LoVo (cell line): ENCODE measurements around the gene MRC2.

Source experiments
- DNase-seq: peaks from one replicate; pipeline ENCODE4 v3.0.0-alpha.2; 2016; ENCODE audit warnings: low spot score

The MRC2 gene

DNA sequence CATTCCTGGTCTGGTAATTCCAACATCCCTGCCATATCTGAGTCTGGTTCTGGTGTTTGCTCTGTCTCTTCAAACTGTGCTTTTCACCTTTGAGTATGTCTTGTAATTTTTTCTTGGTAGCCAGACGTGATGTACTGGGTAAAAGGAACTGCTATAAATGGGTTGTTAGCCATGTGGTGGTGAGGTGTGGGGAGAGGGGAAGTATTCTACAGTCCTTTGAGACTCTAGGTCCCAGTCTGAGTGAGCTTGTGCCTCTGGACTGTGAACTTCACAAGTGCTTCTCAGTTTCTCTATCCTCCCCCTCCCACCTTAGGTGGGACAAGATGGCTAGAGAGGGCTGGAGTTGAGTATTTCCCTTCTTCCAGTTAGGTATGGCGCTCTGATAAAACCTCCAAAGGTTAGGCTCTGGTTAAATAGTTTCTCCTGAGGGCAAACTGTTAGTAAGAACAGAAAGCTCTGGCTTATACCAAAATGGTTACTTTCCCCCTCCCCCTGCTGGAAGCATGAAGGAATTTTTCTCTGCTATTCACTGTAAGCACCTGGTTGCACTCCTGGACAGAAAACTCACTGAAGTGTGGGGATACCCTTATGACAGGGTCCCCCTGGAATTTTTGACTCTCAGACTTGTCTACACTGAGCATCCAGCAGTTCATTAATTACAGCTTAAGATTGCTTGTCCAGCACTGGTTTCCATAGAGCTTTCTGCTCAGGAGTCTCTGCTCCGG is 92.8 kb downstream of the MRC2 start:
- no peak for DNase-seq

DNA sequence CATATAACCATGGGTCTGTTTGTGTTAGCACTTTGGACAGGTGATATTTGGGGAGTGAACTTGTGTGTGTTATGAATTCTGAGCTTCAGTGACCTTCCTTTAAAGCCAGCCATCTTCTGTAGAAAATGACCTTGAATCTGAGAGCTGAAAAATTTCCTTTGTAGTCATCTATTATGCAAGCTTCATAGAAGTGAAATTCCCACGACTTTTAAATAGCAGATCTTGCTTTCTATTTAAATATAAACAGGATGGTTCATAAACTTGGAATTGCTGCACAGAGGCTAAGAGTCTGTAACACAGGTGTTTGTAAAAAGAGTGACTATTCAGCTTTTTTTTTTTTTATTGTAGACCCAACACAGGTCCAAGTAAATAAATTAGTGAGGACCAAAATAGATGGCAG is 95.2 kb downstream of the MRC2 start:
- no peak for DNase-seq

DNA sequence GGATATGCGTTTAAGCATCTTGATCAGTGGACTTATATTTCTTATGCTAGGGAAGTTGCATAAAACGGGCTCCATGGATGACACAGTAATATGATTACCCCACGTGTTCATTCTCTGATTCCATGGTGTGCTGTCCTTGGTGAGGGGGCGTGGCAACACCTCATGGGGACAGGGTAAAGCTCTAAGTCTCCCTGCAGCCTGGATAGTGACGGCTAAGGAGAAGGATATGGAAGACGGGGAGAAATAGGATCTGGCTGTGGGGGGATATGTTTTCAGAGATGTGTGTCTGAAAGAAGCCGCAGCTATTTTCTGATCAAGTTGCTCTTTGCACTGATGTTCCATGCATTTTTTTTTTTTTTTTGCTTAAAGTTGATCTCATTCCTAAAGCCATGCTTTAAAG is 96.4 kb downstream of the MRC2 start:
- DNase-seq: no peak

DNA sequence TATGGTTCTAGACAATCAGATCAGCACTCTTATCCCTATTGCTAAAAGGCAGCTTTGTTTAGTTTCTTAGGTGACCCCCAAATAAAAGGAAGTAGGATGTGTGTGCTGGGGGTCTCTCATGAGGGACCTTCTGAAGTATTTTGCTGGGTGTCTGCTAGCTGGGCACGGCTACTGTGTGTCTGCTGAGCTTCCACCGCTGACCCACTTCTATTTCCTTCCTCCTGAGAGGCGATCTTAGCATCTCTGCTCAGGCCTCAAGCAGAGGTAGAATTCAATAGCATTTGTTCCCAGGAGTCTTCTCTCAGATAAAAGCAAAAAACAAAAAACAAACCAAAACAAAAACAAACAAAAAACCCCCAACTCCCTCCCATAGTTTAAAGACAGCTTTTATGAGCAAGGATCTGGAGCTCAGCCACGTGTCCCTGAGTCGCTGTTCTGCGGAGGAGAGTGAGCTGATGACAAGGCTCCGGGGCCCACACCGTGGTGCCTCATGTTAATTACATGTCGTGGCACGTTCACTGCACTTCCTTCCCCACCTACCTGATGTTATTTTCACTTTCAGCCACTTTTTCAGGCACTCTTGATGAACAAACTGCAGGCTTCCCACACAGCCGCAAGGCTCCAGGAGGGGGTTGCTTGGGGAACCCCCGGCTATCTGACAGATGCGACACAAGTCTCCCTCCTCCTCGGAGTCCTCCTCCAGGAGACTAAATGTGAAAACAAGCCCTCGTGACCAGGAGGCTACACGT is 97.1 kb downstream of the MRC2 start:
- DNase-seq: no peak

DNA sequence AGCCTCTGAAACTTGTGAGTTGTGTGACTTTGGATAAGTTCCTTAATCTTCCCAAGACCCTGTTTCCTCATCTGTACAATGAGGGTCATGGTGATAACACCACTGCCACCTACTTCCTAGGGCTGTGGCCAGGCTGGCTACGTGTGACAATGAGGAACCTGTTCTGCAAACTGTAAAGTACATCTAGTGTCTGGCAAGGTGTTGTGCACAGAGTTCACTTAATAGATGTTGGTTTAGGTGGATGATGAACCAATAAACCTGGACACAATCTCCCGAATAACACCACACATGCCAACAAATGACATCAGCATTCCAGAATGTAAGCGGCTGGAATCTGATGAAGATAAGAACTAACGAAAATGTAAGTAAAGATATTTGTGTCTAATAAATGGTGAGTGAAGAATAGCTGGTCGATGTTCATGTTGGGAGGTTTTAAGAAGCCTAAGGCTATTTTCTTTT is 98.3 kb downstream of the MRC2 start:
- DNase-seq: peak; percentile 40

DNA sequence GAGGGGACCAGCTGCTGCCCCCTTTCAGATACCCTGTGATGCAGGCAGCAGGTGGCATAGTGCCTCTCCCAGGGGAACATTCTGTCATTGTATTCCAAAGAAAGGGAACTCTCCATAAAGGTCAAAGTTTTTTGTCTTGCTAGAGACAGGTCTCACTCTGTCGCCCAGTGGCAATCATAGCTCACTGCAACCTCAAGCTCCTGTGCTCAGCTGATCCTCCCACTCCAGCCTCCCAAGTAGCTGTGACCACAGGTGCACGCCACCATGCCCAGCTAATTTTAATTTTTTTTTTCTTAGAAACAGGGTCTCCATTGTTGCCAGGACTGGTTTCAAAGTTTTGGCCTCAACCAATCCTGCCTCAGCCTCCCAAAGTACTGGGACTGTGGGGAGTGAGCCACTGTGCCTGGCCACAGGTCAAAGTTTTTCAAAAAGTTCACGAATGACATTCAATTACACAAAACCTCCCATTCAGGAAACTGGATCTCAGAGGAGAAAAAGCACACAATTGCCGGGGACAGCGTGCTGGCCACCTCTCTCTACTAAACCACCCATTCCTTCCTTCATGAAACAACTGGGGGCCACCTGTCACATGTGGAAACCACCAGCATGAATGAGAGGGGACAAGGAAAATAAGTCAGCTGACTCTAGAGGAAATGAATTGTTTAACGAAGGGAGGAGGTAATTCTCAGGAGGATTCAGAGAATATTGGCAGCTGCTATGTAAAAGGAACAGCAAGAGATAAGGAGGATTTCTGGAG is 100.6 kb downstream of the MRC2 start:
- DNase-seq: no peak

DNA sequence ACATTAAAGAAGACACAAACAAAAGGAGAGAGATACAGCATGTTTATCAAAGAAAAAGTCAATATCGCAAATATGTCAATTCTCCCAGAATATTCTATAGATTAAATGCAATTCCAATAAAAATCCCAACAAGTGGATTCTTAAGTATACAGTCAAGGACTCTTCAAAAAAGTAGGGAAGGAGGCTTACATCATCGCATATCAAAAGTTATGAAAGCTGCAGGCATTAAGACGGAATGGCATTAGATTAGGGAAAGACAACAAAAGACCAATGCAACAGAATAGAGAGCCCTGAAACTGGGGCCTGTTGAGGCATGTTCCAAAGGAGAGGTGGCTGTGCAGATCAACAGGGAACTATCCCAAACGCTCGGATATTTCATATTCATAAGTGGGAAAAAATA is 104.7 kb downstream of the MRC2 start:
- DNase-seq: no peak

DNA sequence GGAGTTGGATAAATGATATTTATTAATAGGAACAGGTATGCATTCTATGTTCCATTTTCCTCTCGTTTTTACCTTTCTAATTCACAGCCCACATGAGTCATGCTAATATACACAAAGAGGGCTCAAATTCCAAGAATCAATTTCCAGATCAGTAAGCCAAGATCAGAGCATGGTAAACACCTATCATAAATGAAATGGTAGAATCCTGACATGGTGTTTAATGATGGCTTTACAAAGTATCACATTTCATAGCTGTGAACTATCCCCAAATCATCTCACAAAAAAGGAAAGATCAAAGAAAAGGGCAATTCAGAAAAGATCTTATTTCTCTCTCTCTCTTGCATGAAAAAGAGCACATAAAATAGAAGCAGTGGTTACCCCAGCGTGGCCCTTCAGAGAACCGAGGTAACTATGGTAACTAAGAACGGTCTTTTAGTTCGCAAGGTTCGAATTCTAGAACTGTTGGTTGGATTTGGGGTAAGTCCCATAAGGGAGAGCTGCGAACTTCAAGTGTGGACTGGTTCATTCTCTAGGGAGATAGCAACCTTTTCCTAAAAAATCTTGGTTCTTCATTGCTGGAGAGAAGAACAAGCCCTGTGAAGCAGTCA is 107.7 kb downstream of the MRC2 start:
- DNase-seq: no peak

DNA sequence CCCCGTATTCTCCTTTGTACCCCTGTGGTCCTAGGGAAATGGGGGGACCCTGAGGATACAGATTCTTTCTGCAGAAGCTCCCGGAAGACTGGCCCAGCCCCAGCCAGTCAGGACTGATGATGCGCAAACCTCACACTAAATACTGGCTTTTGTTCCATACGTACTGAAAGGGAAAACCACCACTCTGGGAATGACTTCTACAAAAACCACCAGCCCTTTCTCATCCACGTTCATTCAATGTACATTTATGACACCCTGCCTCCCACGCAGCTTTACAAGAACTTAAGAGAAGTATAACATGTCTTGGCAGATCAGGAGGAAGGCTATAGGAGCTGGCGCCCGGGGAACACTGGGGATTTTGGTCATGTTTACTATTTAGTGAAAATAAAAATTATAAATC is 110.0 kb downstream of the MRC2 start:
- no peak for DNase-seq

DNA sequence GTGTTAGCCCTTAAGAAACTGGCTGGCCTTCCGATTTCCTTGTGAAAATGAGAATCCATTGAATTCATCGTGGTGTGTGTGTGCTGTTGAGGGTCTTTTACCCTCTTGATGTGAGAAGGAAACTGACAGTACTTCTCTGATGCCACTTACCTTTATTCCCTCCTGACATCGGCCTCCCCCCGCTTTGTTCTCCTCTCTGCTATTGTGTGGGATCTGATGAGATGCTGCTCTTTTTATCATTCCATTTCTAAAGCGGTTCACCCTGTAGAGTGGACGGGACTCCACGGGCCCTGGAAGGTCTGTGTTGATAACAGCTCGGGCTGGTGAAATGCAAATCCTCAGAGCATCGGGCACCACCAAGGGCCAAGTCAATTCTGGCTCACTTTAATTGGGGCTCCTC is 110.8 kb downstream of the MRC2 start:
- DNase-seq: no peak

DNA sequence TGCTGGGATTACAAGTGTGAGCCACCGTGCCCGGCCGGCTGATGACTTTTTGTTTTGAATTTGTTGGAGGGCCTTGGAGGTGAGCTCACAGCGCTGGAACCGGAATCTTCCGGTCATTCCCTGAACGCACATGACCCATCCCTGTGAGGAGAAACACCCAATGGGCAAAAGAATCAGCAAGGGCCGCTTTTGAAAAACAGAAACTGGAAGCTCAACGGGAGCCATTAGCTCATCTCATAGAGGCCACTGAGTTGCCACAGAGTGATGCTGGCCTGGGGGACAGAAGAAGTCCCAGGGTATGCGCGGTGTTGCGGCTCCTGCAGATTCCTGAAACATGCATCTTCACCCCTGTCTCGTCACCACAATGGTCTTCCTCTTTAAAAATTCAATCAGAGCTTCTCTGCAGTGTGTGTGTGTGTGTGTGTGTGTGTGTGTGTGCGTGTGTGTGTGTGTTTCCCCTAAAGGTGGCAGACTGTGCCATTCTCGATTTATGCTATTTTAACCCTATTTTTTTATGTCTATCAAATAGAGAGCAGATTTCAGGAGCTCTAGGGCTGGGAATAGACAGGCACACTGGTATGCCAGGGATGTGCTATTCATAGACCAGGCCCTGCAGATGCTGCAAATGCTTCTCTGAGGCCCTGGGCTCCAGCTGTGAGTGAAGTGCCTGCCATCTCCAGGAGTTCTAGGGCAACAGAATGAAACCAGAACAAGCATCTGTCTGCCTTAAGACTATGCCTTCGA is 112.3 kb downstream of the MRC2 start:
- no peak for DNase-seq

DNA sequence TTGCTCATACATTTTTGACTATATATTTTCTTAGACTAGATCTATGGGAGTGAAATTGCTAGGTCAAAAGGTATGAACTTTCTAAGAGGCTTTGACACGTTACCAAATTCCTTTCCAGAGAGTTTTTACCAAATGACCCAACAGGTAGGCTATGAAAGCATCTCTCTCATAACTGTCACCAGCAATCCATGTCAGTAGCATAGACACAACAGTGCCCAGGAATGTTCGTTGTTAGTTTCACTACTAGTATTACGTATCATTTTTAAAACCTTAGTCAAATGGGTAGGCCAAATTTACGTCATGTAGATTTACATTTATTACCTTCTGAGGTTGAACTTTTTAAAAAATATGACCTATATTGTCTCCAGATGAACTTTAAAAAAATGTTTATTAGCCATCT is 113.8 kb downstream of the MRC2 start:
- no peak for DNase-seq
